Keratinocyte (primary cell): Measurements from ENCODE around the gene INTS3.

ENCODE experiments used
- EZH2 ChIP-seq: IDR thresholded peaks from one replicate; pipeline ENCODE4 v1.6.1; 2012; ENCODE audit warnings: inconsistent platforms, mild to moderate bottlenecking, low read length, moderate library complexity
- TF ChIP-seq, protein P1 (sequence below), 3 experiments: IDR thresholded peaks in 1 of 3; conservative IDR thresholded peaks in 1 of 3; optimal IDR thresholded peaks in 1 of 3; 2 replicates in 2 of 3; 3 replicates in 1 of 3; pipeline versions ENCODE3 to v1.5.1; 2011; ENCODE audit warnings: low read length in 3 of 3, mild to moderate bottlenecking in 3 of 3, moderate library complexity in 2 of 3, control low read depth in 1 of 3, inconsistent platforms in 1 of 3; ENCODE audit not compliant: insufficient read depth in 2 of 3; ENCODE audit errors: extremely low read depth in 1 of 3

DNA sequence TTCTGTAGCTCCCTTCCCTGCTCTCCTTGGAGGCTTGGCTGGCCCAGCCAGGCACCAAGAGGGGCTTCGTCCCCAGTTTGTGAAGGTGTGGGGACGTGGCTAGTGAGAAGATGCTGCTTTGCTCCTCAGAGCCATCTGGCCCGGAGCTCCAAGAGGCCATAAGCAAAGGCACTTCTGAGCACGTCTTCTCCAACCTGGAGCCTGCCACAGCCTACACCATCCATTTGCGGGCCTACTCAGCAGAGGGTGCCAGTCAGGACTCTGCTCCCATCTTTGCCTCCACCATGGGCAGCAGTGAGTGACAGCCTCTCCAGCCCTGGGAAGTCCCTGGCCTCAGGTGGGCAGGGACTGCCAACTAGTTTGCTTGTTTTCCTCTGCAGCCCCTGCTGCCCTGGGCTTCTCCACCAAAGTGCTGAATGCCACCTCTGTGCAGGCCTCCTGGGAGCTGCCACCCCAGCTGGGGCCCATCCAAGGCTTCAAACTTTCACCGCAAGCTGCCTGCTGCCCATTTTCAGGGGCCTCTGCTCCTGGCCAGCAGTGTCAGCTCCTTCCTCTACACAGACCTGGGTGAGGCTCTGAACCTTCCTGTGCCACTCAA lies 73.3 kb downstream of the INTS3 start:
- TF ChIP-seq, protein P1, sequence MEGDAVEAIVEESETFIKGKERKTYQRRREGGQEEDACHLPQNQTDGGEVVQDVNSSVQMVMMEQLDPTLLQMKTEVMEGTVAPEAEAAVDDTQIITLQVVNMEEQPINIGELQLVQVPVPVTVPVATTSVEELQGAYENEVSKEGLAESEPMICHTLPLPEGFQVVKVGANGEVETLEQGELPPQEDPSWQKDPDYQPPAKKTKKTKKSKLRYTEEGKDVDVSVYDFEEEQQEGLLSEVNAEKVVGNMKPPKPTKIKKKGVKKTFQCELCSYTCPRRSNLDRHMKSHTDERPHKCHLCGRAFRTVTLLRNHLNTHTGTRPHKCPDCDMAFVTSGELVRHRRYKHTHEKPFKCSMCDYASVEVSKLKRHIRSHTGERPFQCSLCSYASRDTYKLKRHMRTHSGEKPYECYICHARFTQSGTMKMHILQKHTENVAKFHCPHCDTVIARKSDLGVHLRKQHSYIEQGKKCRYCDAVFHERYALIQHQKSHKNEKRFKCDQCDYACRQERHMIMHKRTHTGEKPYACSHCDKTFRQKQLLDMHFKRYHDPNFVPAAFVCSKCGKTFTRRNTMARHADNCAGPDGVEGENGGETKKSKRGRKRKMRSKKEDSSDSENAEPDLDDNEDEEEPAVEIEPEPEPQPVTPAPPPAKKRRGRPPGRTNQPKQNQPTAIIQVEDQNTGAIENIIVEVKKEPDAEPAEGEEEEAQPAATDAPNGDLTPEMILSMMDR (optimal IDR thresholded peaks at IDR 0.05 in 1 of 3, IDR thresholded peaks at IDR 0.05 in 1 of 3, conservative IDR thresholded peaks at IDR 0.05 in 1 of 3; ENCODE audit: extremely low read depth in 1 of 3, insufficient read depth in 2 of 3, low read length in 3 of 3), result no peak
- TF ChIP-seq EZH2, result no peak
